GM23248 (cell line): ENCODE results near the gene PANX2.

Experiments used
- EZH2 ChIP-seq: fragments of 200-600 bp; sonication (generic); IDR thresholded peaks from 2 replicates; pipeline ENCODE4 v1.6.1; 2018; ENCODE audit warnings: antibody characterized with exemption, mild to moderate bottlenecking; ENCODE audit not compliant: insufficient read depth, poor library complexity, severe bottlenecking
- EZH2phosphoT487 ChIP-seq: fragments of 200-600 bp; sonication (generic); IDR thresholded peaks from 2 replicates; pipeline ENCODE4 v1.6.1; 2018; ENCODE audit warnings: antibody characterized with exemption, moderate library complexity, mild to moderate bottlenecking, low read depth; ENCODE audit not compliant: insufficient read depth

DNA sequence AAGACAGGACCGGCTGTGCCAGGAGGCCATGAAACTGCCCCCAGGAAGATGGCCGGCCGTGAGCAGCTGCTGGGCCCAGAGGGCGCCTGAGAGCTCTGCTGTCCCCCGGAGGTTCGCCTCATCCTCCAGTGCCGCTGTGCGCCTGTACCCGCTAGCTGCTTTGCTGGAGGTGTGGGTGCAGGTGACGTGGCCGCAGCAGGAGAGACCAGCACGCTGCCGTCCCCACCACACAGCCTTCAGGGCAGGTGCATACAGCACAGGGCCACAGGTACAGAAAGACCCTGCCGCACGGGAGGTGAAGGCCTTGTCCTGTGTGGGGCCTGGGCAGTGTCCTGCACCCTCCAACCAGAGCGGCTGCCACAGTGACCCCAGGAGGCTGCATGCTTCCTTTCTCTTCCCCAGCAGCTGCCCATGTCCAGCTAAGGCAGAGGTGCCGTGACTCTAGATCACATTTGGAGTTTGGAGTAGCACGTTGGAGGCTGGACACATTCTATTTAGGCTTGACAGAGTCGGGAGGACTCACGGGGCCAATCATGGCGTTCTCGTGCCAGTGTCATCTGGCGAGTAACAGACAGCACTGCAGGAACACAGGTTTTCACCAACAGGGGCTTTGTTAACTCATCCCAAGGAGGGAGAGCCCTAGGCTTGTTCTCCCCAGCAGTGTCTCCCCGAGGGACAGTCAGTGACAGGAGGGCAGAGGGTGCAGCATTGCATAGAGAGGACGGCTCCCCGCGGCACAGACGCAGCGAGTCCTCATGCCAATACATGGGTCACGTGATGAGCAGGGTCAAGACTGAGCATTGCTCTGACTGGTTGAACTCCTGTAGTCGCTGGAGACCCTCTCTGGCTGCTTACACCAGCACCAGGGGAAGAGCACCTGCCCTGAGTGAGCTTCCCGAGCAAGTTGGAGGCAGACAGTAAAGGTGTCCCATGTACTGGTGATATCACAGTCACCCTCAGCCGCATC, 18.7 kb upstream of the PANX2 start:
- TF ChIP-seq EZH2 (no peak), EZH2phosphoT487 (no peak)
